ENCODE results near the gene POU2F1.

Gene POU2F1

GRCh38 chr1:167182571-167183320, 37.9 kb upstream of the POU2F1 start:
- no peaks in the 10 kb centered on the region for H3K36me3 Mint-ChIP-seq (ENCODE audit: low read depth)
- peaks cover 14% of the 10 kb centered on the region for H3K9me3 Mint-ChIP-seq
- TF ChIP-seq CTCF (IDR thresholded peaks at IDR 0.05) = no peak
- H3K4me1 Mint-ChIP-seq = peaks cover 29% of the 10 kb centered on the region
- H3K27me3 Mint-ChIP-seq (ENCODE audit: low read depth, poor library complexity) = no peaks in the 10 kb centered on the region
- no peak for DNase-seq
- H3K27ac Mint-ChIP-seq = no peak overlapping the region
- H3K4me3 Mint-ChIP-seq = no peak overlapping the region

GRCh38 chr1:167184081-167184480, 36.6 kb upstream of the POU2F1 start:
- Mint-ChIP-seq H3K27ac (no peak overlapping the region), H3K36me3 (ENCODE audit: low read depth) (no peaks in the 10 kb centered on the region), H3K4me3 (no peak overlapping the region), H3K9me3 (peaks cover 16% of the 10 kb centered on the region), H3K27me3 (ENCODE audit: low read depth, poor library complexity) (no peaks in the 10 kb centered on the region), H3K4me1 (peaks cover 29% of the 10 kb centered on the region)
- TF ChIP-seq CTCF (IDR thresholded peaks at IDR 0.05) = no peak
- DNase-seq = peak; percentile 10

GRCh38 chr1:167185062-167185461, 35.6 kb upstream of the POU2F1 start:
- peaks cover 18% of the 10 kb centered on the region for H3K9me3 Mint-ChIP-seq
- peaks cover 28% of the 10 kb centered on the region for H3K4me1 Mint-ChIP-seq
- no peaks in the 10 kb centered on the region for H3K36me3 Mint-ChIP-seq (ENCODE audit: low read depth)
- H3K27me3 Mint-ChIP-seq (ENCODE audit: low read depth, poor library complexity) = no peaks in the 10 kb centered on the region
- DNase-seq = no peak
- no peak overlapping the region for H3K4me3 Mint-ChIP-seq
- no peak overlapping the region for H3K27ac Mint-ChIP-seq
- TF ChIP-seq CTCF (IDR thresholded peaks at IDR 0.05) = no peak

GRCh38 chr1:167185974-167186657, 34.6 kb upstream of the POU2F1 start:
- DNase-seq = no peak
- no peak overlapping the region for H3K27ac Mint-ChIP-seq
- H3K36me3 Mint-ChIP-seq (ENCODE audit: low read depth) = no peaks in the 10 kb centered on the region
- peaks cover 23% of the 10 kb centered on the region for H3K9me3 Mint-ChIP-seq
- TF ChIP-seq CTCF (IDR thresholded peaks at IDR 0.05) = no peak
- peaks cover 18% of the 10 kb centered on the region for H3K4me1 Mint-ChIP-seq
- H3K4me3 Mint-ChIP-seq = no peak overlapping the region
- H3K27me3 Mint-ChIP-seq (ENCODE audit: low read depth, poor library complexity) = peaks cover 4% of the 10 kb centered on the region

GRCh38 chr1:167186771-167187170, 33.9 kb upstream of the POU2F1 start:
- H3K27ac Mint-ChIP-seq = peak overlapping the region; percentile 29
- H3K4me1 Mint-ChIP-seq = peaks cover 18% of the 10 kb centered on the region
- no peak overlapping the region for H3K4me3 Mint-ChIP-seq
- TF ChIP-seq CTCF (IDR thresholded peaks at IDR 0.05) = no peak
- H3K9me3 Mint-ChIP-seq = peaks cover 23% of the 10 kb centered on the region
- DNase-seq = no peak
- peaks cover 4% of the 10 kb centered on the region for H3K27me3 Mint-ChIP-seq (ENCODE audit: low read depth, poor library complexity)
- no peaks in the 10 kb centered on the region for H3K36me3 Mint-ChIP-seq (ENCODE audit: low read depth)

All from nephron progenitor cell (in vitro differentiated cells).